ENCODE measurements around the gene SLC25A34.
"Not testable (repeated sequence)": the region's sequence is repeated elsewhere in the genome, so short reads cannot be mapped to it uniquely, and the experiment has no call there.

SLC25A34 gene

DNA sequence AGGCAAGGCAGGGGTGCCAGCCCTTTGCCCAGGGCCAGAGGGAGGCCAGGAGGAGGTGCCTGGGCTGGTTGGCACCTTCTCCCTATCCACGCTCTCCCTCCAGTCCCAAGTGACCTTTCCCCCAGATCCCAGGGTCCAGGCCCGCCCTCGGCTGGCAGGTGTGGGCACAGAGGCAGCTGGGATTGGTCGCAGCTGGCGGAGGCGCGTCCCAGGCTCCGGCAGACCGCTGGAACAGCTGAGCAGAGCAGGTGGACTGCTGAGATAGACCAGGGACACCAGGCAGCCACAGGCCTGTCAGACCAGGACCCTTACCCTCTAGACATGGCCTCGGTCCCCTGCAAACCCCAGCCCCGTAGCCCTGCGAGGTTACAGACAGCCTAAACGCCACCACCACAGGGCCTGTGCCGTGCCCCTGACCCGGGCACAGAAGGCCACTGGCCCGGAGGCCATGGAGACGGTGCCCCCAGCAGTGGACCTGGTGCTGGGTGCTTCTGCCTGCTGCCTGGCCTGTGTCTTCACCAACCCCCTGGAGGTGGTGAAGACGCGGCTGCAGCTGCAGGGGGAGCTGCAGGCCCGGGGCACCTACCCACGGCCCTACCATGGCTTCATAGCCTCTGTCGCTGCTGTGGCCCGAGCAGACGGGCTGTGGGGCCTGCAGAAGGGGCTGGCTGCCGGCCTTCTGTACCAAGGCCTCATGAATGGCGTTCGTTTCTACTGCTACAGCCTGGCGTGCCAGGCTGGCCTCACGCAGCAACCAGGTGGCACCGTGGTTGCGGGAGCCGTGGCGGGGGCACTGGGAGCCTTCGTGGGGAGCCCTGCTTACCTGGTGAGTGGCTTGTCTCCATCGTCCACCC, at the start of gene SLC25A34:
TSS of gene SLC25A34 (plus strand) at position 221 of the 854 bp plus-strand sequence. CDS start at position 449, 228 bp downstream.
- no peak for DNase-seq

DNA sequence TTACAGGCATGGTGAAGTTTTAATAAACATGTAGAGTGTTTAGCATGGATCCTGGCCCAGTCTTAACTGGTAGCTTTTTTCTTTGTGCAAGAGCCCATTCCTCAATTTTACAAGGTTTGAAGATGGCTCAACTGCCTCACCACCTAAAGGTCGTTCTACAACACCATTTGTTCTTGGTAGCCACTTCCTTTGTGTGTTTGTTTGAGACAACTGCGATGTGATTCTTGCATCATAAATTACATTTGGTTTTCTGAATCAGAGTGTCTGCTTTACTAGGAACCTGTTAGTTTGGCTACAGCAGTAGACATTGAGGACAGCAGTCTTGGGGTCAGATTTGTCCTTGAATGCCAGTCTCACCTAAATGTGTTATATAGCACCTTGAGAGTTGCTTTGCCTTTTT, 48.6 kb upstream of the SLC25A34 start:
- no peak for DNase-seq

DNA sequence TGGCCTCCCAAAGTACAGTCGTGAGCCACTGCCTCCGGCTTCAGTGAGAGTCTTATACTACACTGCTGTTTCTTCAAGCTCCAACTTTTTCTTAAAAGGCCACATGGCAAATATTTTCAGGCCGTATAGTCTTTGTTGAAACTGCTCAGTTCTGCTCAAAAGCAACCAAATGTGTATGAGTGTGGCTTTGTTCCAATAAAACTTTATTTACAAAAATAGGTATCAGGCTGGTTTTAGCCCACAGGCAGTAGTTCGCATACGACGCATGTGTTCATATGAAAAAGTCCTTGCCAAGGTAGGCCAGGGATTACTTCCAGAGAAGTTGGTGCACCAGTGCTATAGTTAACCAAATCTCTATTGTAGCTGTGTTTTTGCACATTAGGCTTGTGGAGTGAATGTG, 45.7 kb upstream of the SLC25A34 start:
- no peak for DNase-seq

DNA sequence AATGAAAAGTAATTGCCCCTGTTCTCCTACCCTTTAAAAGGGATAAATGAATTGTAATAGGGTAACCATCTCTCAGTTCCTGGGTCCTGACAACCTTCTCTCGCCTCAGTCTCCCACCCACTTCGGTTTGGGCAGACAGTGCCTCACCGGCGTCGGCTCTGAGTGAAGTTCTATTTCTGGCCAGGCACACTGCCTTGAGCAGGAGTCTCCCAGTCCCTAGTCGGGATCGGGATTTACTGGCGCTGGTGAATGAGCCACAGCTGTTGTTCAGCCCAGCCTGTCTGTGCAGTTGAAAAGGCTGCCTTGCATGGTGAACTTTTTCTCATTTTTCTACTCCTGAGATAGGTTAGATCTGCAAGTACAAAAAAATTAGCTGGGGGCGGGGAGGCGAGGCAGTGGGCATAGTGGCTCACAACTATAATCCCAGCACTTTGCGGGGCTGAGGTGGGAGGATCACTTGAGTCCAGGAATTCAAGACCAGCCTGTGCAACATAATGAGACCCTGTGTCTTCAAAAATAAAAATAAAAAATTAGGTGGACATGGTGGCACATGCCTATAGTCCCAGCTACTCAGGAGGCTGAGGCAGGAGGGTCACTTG, 44.5 kb upstream of the SLC25A34 start:
- no peak for DNase-seq

DNA sequence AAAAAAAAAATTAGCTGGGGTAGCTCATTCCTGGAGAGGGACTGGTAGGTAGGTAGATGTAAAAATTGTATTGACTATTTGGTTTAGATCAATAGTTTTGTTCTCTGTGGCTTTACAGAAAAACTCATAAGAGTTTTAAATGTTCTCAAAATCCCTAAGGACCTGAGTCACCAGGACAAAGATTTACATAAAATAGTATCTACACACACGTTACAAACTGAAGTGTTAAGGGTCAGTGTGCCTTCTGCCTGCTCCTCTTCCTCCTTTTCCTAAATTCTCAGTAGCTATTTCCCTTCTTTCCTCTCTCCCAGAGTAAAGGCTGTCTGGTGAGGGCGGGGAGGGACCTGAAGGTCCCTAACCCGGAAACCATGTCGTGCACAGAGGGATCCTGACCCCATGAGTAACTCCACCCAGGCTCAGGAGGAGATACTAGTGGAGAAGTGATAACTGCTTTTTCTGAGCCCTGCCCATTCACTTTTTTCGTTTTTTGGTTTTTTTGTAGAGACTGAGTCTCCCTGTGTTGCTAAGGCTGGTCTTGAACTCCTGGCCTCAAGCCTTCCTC, 43.9 kb upstream of the SLC25A34 start:
- DNase-seq = no peak

DNA sequence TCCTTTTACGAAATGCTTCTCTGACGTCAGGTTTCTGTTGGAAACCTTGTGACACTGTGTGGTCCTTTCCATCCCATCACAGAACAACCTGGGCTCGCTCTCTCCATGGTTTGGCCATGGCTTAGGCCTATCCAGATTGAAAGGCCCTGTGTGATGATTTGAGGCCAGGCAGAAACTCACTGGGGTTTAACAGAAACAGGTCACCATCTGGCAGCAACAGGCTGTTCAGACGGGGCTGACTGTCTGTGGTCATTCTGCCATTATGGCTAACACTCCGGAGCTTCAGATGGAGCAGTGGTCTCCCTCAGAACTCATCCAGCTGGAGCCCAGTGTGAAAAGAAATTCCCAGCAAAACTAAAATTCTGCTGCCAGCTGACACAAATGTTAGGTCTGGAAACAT, 42.7 kb upstream of the SLC25A34 start:
- no peak for DNase-seq

DNA sequence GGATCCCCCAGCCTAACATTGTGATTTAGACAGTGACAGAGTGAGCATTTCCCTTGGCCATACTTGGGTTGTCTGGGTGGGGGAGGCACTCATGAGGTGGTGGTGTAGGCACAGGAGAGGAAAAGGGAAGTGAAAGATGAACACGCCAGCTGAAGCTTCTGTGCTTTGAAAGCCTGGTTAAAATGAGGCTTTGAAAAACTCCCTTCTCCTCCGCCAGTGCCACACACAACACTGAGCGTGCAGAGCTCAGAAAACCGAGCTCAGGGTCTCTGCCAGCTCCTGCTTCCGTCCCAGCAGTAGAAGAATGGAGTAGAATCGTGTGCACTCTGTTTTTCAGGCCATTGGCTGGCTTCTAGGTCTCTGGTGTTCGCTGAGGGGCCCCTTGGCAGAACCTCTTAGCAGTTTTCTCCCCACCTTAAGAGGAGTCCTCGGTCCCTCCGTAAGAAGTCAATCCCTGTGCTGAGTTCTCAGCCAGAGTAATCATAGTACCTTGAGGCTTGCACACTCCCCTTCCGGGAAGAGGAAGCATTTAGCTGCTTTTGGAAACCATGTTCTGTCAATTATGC, 39.0 kb upstream of the SLC25A34 start:
- peak; percentile 23 for DNase-seq

DNA sequence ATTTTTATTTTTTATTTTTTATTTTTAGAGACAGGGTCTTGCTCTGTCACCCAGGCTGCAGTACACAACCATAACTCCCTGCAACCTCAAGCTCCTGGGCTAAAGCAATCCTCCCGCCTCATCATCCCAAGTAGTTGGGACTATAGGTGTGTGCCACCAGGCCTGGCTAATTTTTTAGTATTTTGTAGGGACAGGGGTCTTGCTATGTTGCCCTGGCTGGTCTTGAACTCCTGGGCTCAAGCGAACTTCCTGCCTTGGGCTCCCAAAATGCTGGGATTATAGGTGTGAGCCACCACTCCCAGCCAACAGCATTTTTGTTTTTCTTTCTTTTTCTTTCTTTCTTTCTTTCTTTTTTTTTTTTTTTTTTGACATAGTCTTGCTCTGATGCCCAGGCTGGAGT, 37.9 kb upstream of the SLC25A34 start:
- no peak for DNase-seq

DNA sequence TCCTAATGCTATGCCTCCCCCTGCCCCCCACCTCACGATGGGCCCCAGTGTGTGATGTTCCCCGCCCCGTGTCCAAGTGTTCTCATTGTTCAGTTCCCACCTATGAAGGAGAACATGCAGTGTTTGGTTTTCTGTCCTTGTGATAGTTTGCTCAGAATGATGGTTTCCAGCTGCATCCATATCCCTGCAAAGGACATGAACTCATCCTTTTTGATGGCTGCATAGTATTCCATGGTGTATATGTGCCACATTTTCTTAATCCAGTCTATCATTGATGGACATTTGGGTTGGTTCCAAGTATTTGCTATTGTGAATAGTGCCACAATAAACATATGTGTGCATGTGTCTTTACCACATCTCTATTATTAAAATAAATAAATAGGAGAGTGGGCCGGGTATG, 36.7 kb upstream of the SLC25A34 start:
- not testable (repeated sequence) for DNase-seq

DNA sequence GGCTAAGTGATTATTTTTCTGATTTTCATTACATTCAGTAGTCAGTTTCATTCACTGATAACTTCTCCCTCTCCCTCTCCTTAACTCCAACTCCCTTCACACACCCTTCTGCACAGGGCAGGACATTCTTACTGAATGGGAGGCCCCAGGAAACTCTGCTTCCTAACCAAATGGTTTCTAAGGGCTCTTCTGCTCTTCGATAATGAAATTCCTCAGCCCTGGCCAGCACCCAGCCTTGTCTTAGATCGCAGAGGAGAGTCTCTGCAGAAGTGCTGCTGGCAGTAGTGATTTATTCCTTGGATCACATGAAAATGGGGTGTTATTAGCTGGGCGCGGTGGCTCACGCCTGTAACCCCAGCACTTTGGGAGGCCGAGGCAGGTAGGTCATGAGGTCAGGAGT, 35.5 kb upstream of the SLC25A34 start:
- DNase-seq = no peak

DNA sequence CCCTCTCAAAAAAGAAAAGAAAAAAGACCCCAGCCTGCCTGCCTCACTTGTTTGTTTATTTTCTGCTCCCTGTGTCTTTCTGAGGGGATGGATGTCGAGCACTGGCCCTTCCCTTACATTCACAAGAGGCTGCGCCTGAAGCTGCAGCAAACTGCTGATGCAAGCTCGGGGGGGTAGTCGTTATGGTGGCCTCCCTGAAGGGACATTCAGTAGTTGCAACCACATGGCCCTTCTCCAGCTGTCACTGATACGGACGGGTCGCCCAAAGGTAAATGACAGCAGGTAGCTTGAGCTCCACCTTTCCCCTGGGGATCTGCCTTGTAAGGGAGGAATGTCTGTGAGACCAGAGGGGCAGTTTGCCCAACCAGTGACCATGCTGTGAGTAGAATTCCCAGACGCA, 34.3 kb upstream of the SLC25A34 start:
- no peak for DNase-seq

DNA sequence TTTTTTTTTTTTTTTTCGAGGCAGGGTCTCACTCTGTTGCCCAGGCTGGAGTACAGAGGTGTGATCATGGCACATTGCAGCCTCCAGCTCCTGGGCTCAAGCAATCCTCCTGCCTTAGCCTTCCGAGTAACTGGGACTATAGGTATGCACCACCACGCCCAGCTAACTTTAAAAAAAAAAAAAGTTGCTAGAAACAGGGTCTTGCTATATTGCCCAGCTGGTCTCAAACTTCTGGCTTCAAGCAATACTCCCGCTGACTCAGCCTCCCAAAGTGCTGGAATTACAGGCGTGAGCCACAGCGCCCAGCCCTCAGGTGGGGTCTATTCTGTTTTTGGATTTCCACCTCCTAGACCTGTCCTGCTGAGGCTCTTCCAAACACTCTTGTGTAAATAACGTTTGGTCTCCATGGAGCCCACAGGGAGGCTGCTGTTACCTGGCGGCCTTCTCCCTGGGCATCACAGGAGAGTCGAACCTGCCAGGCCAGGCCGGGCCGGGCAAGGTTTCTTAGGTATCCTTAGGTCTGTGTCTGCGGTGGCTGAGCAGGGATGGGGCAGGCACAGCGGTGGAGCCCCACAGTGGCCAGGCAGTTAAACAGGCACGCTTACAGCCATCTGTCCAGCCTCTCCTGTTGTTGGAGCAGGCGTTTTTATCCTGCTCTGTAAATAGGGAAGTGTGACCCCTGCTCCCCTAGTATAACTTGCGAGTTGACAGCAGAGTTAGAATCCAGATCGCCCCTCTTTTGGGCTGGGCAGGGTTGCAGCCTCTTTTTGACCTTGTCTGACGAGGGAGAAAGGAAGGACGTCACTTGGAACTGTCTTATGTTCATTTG, 33.1 kb upstream of the SLC25A34 start:
- no peak for DNase-seq

DNA sequence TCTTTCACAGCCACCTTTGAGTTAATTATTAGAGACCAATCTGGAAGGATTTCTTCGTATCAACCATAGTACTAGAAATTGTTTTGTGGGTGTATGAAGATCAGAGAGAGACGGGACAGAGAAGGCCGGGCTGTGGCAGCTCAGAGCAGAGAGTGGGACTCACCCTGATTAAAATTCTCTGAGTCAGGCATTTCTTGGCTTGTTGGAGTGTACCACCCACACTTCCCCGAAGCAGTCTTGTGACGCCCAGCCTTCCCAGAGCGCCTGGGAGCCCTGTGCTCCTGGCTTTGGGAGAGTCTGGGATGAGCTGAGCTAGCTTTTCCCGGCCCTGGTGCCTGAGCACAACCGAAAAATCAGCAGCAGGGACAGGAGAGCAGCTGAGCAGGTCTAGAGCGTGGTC, 32.5 kb upstream of the SLC25A34 start:
- DNase-seq = no peak

DNA sequence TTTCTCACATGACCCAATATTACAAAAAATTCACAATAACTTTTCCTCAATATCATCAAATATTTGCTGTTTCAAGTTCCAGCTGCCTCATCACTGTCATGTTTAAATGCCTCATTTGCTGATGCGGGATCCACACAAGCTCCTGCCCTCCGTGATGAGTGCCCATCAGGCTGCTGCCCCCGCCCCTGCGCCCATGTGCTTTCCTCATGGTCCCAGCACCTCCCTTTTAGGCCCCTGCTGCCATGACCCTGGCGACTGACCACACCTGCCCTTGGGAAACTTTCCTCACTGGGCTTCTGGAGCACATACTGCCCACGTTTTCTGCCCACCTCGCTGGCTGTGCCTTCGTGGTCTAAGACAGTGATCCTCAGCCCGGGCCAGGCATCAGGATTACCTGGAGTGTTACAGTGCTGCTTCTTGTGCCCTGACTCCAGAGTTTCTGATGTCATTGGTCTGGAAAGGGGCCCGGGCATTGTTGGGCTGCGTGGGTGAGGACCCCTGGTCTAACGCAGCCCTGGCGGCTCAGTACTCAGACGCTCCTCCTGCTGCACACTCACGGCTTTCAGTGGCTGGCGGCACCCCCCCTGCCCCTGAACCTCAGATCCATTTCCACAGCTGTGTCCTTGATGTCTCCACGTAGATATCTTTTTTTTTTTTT, 31.4 kb upstream of the SLC25A34 start:
- DNase-seq = no peak

DNA sequence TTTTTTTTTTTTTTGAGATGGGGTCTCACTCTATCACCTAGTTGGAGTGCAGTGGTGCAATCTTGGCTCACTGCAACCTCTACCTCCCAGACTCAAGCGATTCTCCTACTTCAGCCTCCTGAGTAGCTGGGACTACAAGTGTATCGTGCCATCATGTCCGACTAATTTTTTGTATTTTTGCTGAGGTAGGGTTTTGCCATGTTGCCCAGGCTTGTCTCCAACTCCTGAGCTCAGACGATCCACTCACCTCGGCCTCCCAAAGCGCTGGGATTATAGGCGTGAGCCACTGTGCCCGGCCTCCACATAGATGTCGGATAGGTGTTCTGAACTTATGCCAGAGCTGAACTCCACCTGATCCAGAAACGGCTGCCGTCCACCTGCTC, 30.9 kb upstream of the SLC25A34 start:
- DNase-seq = no peak

DNA sequence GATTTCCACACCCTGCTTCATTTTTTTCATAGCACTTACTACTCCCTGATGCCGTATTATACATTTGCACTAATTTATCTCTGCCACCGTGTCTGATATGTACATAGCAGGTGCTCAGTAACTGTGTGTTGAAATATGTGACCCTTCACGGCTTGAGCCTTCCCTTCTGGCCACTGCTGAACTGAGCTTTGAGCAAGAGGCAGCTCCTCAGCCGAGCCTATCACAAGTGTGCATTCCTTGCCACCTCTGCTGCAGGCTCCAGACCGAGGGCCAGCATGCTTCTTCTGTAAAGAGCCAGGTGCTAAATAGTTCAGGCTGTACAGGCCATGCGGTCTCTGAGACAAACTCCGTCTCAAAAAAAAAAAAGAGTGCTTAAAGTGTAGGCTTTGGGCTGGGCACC, 29.3 kb upstream of the SLC25A34 start:
- no peak for DNase-seq

DNA sequence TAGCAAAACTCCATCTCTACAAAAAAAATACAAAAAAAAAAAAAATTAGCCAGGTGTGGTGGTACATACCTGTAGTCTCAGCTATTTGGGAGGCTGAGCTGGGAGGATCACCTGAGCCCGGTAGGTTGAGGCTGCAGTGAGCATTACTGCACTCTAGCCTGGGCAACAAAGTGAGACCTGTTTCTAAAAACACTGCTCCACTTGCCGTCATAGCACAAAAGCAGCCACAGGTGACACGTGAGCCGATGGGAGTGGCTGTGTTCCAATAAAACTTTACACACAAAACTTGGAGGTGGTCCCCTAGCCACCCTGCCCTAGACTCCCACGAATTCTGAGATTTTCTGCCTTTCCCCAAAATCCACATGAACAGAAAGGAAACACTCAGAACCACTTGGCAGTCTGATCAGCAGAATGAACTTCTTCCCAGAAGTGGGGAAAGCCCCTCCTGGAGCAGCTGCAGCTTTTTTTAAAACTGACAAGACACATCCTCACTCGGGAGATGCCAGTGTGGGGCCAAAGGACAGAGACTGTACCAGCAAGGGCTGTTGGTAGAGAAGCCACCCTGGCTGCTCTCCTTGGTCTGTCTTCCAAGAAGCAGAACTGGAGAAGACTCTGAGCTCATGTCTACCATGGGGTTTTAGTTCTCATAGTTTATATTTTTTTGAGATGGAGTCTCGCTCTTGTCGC, 28.7 kb upstream of the SLC25A34 start:
- no peak for DNase-seq

DNA sequence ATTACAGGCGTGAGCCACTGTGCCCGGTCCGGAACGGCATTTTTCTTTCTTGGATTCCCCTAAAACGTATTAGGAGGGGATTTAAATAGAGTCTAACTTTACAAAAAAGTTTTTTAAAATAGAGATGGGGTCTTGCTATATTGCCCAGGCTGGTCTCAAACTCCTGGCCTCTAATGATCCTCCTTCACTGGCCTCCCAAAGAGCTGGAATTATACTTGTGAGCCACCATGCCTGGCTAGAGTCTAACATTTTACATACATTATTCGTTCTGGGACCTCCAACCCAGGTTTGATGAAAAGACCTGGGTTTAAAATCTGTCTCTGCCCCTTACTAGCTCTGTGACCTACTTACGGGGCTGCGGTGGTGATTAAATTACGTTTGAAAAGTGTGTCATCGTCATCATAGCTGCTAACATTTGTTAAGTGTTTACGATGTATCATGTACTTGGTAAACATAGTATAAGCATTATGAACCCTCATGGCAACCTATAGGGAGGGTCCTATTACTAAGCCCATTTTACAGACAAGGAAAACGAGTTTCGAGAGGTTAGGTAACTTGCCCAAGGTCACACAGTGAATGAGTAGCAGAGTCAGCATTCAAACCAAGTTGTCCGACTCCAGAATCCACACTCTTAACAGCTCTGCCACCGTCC, 27.4 kb upstream of the SLC25A34 start:
- no peak for DNase-seq

DNA sequence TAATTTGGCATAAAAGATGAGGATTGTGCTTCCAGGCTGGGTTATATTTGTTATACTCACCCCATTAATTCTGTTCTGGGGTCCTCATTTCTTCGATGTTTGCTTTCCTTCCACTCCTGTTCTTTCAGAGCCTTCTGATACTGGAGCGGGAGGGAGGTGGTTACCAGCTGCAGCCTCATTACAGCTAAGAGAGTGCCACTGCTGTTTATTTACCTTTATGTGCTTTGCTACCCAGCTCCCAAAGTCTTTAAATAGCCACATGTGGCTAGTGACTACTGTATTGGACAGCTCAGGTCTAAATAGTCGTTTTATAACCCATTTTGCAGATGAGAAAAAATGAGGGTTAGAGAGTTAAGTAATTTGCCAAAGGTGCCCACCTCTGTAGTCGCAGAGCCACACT, 26.8 kb upstream of the SLC25A34 start:
- DNase-seq = no peak

DNA sequence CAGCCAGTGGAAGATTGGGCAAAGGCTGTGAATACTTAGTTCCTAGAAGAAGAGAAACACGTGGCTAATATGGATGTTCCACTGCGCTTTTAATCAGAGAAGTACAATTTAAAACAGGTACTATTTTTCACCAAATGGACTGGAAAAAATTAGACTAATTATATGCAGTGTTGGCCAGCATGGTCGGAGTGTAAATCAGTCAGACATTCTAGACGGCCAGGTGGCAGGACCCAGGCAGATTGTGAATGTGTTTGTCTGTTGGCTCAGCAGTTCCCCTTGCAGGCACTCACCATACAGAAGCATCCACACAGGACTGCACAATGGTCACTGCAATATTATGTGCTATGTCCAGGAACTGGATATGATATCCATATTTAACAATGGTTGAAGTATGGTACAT, 23.9 kb upstream of the SLC25A34 start:
- no peak for DNase-seq

DNA sequence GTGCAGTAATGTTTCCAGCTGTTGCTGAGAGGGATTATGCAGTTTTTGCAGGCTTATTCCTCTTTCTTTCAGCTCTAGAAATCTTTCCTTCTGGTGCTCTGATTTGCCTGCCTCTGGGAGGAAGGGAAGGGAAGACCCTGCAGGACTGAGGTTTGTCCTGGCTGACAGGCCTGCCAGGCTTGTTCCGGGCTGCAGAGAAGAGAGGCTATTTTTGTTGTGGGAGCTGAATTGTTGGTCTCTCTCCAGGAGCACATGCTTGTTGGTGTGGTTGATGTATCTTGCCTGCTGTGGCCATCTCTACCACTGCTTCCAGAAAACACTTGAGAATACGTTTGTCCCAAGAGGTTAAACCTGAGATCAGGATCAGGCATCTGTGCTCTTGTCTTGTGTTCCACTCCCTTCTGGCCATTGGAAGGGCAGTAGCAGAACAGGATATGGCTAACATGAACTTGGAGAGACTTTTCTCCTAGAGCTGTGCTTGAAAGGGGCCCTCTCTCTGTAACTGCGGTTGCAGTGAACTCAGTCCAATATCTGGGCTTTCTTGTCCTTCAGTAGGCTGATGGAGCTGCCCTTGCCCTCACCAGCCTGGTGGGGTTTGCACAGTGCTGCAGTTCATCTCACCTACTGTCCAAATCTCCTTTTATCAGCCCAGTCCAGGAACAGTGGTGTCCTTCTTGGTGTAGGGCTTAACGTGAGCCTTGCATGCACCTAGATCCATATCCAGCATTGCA, 21.5 kb upstream of the SLC25A34 start:
- no peak for DNase-seq
